22Rv1 (cell line): ENCODE data around the gene CNTN5.

Source experiments
- H3K27ac ChIP-seq: fragments of 450-650 bp; 2 replicates; pipeline ENCODE4 v1.5.1; 2017
- CTCF ChIP-seq: fragments of 450-650 bp; IDR thresholded peaks from 2 replicates; pipeline ENCODE4 v1.5.1; 2017; ENCODE audit warnings: mild to moderate bottlenecking
- ZFX ChIP-seq: fragments of 450-650 bp; IDR thresholded peaks from 2 replicates; pipeline ENCODE4 v1.6.1; 2017; ENCODE audit warnings: antibody characterized with exemption, borderline replicate concordance

Gene CNTN5

GRCh38 chr11:99020352-99021225 lies at the start of gene CNTN5:
CNTN5 (plus strand) TSS chr11:99020949.
- TF ChIP-seq ZFX = no peak
- TF ChIP-seq CTCF = peak; percentile 45
- H3K27ac ChIP-seq = no peak within 1 kb of the TSS

GRCh38 chr11:98979205-98979604 lies 41.5 kb upstream of the CNTN5 start:
- TF ChIP-seq ZFX = no peak
- TF ChIP-seq CTCF = no peak
- H3K27ac ChIP-seq = no peak overlapping the region

- H3K27ac ChIP-seq = no peak overlapping the region
- no peak for TF ChIP-seq ZFX
- peak; percentile 87 for TF ChIP-seq CTCF
Observed at GRCh38 chr11:99015634-99016454, 4.9 kb upstream of the CNTN5 start.

- TF ChIP-seq CTCF = no peak
- no peak for TF ChIP-seq ZFX
- H3K27ac ChIP-seq = no peak overlapping the region
Observed at GRCh38 chr11:99019696-99020095, 1.1 kb upstream of the CNTN5 start.

GRCh38 chr11:99037057-99037456 lies 16.3 kb downstream of the CNTN5 start:
- TF ChIP-seq ZFX = no peak
- no peak for TF ChIP-seq CTCF
- no peak overlapping the region for H3K27ac ChIP-seq

- H3K27ac ChIP-seq = no peak overlapping the region
- no peak for TF ChIP-seq ZFX
- TF ChIP-seq CTCF = no peak
Observed at GRCh38 chr11:99063331-99063730, 42.6 kb downstream of the CNTN5 start.

GRCh38 chr11:99065121-99065520 lies 44.4 kb downstream of the CNTN5 start:
- no peak for TF ChIP-seq ZFX
- no peak for TF ChIP-seq CTCF

More at GRCh38 chr11:99065121-99065520, 44.4 kb downstream of the CNTN5 start:
- no peak overlapping the region for H3K27ac ChIP-seq
